ENCODE results near the gene TKFC.

TKFC gene

GRCh38 chr11:61332797-61333549 lies at the start of gene TKFC, which contains the start of gene DDB1:
TKFC (plus strand) TSS chr11:61333228; CDS start chr11:61334729, 1,501 bp downstream.
DDB1 (minus strand) TSS chr11:61333105; CDS start chr11:61332968, 137 bp downstream.
- DNase-seq: peak; percentile 94 to 96

DNA sequence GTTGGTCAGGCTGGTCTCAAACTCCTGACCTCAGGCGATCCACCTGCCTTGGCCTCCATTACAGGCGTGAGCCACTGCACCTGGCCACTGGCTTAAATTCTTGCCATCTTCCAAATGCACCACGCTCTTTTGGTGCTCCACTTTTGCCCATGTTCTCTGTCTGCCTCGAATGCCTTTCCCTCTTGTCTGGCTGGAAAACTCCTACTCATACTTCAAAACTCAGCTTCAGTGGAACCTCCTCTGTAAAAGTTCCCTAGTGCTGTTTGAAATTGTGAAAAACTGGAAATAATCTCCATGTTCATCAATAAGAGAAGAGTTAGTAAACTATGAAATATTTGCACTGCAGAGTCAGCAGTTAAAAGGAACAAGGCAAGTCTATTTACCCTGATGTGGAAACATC lies 49.4 kb upstream of the TKFC start:
- DNase-seq: no peak

DNA sequence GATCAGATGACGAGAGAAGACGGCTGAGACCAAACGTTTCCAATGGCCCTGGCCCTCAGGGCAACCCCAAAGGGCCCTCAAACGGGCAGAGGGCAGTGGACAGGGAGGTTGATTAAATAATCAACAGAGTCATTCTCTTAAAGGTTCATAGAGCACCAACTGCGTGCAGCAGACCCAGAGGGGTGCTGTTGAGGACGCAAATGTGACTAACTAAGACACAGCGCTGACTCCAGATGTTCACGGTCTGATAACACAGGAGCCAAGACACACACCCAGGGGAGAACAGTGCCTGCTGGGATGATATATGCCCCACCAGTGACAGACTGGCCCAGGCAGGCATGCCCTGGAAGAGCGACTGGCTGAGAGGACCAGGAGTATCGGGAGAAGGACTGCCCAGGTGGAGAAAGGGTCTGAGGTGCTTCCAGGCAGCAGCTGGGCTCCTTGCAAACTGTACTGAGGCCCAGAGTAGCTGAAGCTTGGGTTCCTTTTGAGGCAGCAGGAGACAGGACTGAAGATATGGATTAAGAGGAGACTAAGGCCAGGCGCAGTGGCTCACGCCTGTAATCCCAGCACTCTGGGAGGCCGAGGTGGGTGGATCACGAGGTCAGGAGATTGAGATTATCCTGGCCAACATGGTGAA lies 45.6 kb upstream of the TKFC start:
- DNase-seq: no peak

DNA sequence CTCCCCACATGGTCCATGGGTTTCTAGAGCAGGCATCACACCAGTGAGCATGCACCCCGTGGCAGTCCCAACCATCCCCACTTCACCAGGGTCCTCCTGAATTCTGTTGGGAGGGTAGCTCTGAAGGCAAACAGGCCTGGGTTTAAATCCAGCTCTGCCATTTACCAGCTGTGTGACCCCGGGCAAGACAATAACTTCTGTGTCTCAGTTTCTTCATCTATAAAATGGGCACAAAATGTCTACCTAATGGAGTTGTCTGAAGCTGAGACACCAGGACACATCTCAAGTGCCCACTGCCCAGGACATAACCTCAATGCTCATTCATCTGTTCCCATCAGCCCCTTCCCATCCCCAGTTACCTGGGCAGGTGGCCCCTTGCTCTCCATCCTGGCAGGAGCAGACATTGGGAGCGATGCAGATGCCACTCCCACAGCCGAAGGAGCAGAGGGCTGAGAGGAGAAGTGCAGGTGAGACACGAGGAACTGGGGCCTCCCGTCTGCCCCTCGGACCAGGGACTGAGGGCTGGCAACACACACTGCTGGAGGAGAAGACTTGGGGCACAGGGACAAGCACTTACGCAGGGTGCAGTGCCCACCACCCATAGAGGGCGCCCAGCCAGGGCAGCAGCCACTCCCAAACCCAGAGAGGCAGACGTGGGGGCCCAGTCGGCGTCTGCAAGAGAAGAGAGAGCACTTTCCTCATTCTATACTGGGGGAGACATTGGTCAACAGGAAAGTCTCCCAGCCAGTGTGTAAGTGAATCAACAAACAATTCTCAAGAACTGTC lies 41.9 kb upstream of the TKFC start:
- no peak for DNase-seq

GRCh38 chr11:61292356-61292755 lies 40.7 kb upstream of the TKFC start:
- no peak for DNase-seq

DNA sequence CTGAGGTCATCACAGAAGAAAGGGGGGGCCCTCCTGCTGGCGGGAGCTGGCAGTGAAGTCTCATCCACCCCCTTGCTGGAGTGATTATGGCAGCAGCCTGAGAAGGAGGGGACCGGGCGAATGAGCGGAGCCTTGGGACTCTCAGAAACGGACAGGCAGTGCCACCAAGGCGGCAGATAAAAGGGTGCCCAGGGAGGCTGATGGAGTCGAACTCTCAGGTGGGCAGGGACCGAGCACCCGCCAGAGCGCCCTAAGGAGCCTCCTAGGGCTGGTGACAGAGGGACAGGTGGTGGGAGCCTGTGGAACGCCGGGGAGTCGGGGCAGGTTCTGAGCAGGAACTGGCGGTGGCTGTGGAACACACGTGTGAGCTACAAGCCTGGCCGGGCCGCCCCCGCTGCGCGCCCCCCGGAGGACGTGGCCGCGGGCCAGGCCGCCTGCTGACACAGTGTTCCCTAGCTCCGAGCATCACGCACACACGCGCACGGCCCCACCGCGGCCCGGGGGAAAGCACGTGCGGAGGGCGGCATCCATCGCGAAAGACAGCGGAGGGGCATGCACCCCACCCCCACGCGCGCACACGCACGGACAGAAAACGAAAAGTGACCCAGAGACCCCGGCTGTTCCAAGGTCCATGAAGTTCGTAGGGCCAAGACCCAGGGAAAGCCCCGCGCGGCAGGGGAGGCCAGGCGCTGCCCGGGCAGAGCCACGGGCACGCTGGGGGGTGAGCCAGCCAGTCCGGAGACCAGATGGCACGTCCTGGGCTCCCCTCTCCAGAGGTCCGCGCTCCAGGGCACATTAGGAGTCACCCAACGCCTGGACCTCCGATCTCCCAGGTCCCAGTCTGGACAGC lies 38.9 kb upstream of the TKFC start:
- peak; percentile 25 to 36 for DNase-seq

GRCh38 chr11:61294717-61295595 lies 38.1 kb upstream of the TKFC start, which contains the start of gene VWCE:
VWCE (minus strand) TSS chr11:61295316; CDS start chr11:61295037, 279 bp downstream.
- DNase-seq: peak; percentile 60 to 69

DNA sequence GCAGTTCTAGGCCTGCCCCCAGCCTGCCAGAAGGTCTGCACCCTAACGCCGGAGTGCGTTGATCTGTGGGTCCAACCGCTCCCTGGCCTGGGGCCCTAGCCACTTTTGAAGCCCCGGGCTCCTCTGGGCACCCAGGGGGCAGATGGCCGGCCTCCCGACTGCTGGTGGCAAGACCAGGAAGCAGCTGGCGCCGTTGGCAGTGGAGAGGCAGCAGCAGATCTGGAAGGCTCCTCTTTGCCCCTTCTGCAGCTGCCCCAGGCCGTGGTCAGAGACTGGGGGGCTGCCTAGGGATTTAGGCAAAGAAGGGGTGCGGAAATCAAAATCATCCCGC lies 37.5 kb upstream of the TKFC start:
- DNase-seq: no peak

GRCh38 chr11:61297341-61297740 lies 35.7 kb upstream of the TKFC start:
- DNase-seq: no peak

DNA sequence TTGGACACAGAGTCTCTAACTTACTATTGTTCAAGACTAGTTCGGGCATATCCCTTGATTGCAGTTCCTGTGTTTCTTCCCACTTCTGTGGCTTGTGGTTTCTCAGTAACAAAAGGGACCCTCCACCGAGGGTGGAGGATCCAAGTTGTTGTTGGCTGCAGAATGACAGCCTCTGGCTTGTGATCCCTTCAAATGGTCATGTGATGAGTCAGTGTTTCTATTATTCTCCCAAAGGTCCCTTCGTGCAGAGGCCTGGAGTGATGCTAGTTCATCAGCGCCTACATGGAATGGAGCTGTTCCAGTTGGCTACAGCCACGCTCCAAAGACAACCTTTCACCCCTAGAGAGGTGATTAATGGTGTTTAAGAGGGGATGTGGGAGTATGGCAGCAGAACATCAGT lies 35.3 kb upstream of the TKFC start:
- DNase-seq: no peak

DNA sequence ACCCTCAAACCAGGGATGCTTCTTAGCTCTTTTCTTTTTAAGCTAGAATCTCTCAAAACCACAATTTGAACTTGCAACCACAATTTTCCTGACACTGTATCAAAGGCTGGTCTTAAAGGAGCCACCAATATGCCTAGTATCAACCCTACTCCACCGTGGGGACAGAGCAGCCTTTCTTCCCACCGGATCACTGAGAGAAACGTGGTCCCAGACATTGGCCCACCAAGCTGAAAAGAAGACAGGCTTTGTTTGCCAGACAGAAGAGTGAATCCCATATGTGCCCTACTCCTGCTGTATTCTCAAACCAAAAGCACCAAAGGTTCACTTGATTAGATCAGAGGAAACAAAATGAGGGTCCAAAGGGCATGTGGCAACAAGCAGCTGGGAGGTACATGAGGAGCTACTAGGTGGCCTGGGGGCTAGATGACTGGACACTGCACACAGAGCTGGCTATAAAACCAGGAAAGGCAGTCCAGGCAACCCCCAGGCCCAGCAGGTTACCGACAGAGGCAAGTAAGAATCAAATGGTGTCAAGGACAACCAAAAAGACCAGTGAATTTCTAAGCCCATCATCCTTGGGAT lies 34.3 kb upstream of the TKFC start:
- no peak for DNase-seq

- no peak for DNase-seq
These were observed 30.5 kb upstream of the TKFC start for GRCh38 chr11:61302550-61302949.

- no peak for DNase-seq
These were observed 29.3 kb upstream of the TKFC start for GRCh38 chr11:61303725-61304124.

- no peak for DNase-seq
These were observed 27.6 kb upstream of the TKFC start for GRCh38 chr11:61305417-61305816.

- no peak for DNase-seq
These were observed 26.8 kb upstream of the TKFC start for GRCh38 chr11:61306221-61306620.

DNA sequence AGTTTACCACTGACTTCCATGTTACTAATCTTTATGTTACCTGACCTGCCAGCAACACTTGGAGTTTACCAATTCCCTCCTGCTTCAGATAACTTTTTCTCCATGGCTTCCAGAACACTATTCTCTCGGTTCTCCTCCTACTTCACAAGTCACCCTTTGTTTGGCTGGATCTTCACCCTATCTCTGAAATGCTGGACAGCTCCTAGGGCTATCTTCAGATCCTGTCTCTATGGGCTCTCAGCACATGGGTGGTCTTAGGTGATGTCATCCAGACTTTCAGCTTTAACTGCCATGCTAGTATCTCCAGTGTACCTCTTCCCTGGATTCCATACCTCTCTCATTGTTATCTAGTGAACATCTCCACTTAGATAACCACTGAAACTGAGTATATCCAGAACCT lies 25.7 kb upstream of the TKFC start:
- no peak for DNase-seq

- DNase-seq: no peak
These were observed 23.9 kb upstream of the TKFC start for GRCh38 chr11:61309141-61309540.

- no peak for DNase-seq
These were observed 23.3 kb upstream of the TKFC start for GRCh38 chr11:61309739-61310138.

DNA sequence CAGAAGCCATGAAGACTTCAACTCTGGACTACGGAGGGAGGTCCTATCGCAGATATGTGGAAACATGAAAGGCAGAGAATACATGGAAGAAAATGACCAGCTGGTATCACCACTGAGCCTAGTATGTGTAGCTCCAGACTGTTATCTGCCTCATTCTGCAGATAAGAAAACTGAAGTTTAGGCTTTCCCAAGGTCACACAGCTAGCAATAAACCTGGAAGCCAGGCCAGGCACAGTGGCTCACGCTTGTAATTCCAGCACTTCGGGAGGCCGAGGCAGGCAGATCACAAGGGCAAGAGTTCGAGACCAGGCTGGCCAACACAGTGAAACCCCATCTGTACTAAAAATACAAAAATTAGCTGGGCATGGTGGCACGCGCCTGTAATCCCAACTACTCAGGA lies 22.3 kb upstream of the TKFC start:
- DNase-seq: no peak

DNA sequence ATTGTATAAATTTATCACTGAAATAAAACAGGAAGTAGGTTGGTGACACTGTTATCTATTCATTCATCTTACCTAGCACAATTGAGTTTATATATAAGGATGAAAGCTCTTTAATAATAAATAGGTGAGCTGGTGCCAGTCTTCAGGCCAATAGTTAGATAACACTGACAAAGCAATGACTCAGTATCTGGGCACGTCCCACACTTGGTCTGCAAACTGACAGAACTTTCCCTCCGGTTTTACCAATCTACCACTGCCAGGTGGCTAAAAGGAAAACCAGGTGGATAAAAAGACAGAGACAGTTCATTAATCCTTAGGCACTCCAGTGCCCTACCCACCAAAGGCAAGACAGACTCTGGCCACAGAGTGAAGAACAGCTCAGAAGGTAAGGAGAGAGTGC lies 17.8 kb upstream of the TKFC start:
- no peak for DNase-seq

- DNase-seq: no peak
These were observed 7.2 kb upstream of the TKFC start for GRCh38 chr11:61325649-61326414.

Data from stimulated activated CD4-positive, alpha-beta T cell treated with anti-CD3 and anti-CD28 coated beads, Interleukin-2, amount 100 ng/mL, for 48 hours (primary cell).